ENCODE data around the gene SOX3.
A peak's percentile ranks its signal among the peaks of the same experiment; 100 is the strongest.

The SOX3 gene

GRCh38 chrX:140495739-140496138 is 9.1 kb downstream of the SOX3 start:
- no peak for DNase-seq (ENCODE audit: low read depth)

- no peak for DNase-seq (ENCODE audit: low read depth)
Measured at GRCh38 chrX:140492066-140492994, 12.5 kb downstream of the SOX3 start.

GRCh38 chrX:140480765-140481164 is 24.1 kb downstream of the SOX3 start:
- peak; percentile 42 for DNase-seq (ENCODE audit: low read depth)

GRCh38 chrX:140477987-140478386 is 26.9 kb downstream of the SOX3 start:
- no peak for DNase-seq (ENCODE audit: low read depth)

GRCh38 chrX:140475025-140475424 is 29.8 kb downstream of the SOX3 start:
- DNase-seq (ENCODE audit: low read depth): no peak

- DNase-seq (ENCODE audit: low read depth): peak; percentile 16
Measured at GRCh38 chrX:140467211-140467610, 37.7 kb downstream of the SOX3 start.

Measured in iris pigment epithelial cell (primary cell).